GM21576 (cell line): Measurements from ENCODE around the gene NCKAP5.

Source experiments
- ATAC-seq: cut with Tn5 transposase; IDR thresholded peaks from one replicate; pipeline ENCODE4 v1.9.1; 2021; ENCODE audit warnings: mild to moderate bottlenecking, moderate library complexity; ENCODE audit not compliant: unreplicated experiment

Gene NCKAP5

DNA sequence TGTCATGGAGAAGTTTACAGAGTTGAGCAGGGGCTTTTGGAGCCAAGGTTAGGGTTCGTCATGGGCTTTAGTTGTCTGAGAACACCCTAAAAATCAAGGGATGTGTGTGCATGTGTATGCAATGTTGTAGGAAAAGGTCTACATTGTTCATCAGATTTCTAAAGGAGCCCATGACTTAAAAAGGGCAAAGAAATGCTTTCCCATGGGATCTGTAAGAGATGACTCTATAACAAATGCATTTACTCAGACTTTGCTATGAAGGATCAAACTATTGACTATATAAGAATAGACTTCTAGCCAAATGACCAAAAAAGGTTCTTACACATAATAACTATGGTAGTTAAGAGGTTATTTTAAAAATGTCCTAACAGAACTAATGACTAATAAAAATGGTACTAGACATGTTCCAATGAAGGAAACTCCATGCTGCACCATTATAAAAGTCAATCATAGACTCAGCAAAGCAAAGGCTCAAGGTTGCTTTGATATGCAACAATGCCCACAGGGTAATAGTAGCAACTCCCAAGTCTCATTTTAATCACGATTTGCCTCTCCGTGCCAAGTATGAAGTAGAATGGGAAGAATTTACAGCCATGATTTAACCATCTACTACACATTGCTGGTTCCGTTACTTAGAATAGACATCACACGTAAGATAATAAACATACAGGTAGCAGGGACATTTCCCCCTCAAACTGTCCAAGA lies 158.5 kb downstream of the NCKAP5 start:
- ATAC-seq: no peak

- ATAC-seq: no peak
Measured at GRCh38 chr2:133408671-133409070, 159.6 kb downstream of the NCKAP5 start.

DNA sequence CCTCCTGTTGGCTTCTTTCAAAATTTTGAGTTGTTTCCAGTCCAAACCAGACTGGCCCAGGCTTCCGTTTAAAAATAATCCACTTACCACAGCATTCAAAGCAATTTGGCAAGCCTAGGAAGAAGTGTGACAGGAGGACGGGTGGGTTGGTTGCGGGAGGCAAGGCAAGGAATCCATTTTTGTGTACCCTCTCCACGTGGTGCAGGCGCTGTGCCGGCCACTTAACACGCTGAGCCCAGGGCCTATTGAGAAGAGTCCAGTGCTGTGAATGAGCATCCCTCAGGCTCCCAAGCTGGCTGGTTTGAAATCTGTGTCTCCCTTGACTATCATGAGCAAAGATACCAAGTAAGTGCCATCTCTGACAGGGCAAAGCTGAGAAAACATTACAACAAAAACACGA lies 160.9 kb downstream of the NCKAP5 start:
- ATAC-seq: no peak

DNA sequence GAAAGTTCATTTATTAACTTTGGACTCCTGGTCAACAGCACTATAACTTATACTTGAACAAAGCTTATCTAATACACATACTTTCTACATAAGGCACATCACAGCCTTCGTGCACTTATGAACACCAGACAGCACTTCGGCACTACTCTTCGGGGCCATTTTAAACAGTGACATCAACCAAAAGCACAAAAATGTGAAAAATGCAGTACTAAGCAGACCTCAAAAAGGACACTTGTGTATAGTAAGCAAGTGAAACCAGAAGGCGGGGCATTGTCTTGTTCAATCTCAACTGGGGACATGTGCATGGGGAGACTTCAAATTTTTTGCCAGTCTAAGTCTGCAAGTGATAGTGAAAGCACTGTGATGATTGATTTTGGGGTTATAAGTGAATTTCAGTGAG lies 163.0 kb downstream of the NCKAP5 start:
- no peak for ATAC-seq

DNA sequence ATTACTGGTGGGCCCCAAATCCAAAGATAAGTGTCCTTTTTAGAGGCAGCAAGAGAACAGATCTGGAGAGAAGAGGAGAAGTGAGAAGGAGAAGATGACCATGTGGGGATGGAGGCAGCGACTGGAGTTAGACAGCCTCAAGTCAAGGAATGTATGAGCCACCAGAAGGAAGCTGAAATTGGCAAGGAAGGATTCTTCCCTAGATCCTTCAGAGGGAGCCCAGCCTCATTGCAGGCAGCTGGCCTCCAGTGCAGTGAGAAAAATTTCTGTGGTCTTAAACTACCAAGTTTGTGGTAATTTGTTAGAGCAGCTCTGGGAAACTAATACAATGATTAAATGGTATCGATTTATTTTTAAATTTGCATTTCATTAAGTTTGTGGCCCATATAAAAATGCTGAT lies 167.9 kb downstream of the NCKAP5 start:
- no peak for ATAC-seq

DNA sequence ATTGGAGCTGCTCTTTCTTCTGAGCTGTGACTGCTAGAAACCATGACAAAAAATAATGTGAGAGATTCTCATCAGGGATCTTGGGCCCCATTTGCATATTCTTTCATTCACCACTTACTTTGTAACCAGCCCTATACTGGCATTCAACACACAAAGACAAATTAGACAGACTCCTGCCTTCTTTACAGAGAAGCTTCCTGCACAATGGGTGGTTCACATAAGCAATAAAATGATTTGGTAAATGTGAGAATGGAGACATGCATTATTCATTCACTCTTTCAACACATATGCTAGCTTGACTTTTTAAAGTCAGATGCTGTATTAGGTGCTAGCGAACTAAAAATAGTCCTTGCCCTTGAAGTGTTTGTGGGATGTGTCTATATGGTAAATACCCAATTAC lies 174.4 kb downstream of the NCKAP5 start:
- ATAC-seq: no peak

DNA sequence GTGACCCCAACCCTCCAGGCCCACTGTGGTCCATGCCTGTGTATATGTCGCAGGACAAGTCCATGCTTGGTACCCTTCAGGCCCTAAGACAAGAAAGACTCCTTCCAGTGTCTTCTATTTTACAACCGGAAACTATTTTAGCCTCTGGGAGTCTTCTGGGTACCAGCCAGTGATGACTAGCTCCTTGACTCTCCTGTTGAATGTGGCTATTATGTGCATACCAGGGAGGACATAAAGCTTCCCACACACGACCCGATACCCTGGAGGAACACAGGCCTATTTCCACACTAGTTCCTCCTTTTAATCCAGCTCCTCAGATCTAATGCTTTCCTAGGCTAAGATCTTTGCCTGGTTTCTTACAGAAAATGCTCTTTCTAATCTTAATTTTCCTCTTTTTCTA lies 178.1 kb downstream of the NCKAP5 start:
- ATAC-seq: no peak

- no peak for ATAC-seq
Measured at GRCh38 chr2:133389569-133389968, 178.7 kb downstream of the NCKAP5 start.

- ATAC-seq: no peak
Measured at GRCh38 chr2:133382566-133382965, 185.7 kb downstream of the NCKAP5 start.

GRCh38 chr2:133380991-133381390 lies 187.3 kb downstream of the NCKAP5 start:
- ATAC-seq: no peak

GRCh38 chr2:133378928-133379549 lies 189.2 kb downstream of the NCKAP5 start:
- ATAC-seq: no peak

DNA sequence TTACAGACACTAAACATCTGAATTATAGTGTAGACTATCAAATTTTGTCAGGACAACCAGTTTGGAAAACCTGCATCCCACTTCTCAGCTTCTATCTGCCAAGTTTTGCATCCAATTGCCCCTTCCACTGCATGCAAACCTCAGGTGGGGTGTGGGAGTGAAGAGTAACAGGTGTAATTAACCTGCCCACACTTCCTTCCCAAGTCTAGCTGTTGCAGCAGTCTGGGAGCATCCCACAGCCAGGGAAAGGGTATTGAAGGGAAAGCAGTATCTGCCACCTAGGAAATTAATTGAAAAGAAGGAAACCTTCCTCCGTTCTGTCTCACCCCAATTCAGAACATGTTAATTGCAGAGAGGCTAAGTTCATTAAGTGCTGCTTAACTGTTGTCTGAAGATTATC lies 189.9 kb downstream of the NCKAP5 start:
- no peak for ATAC-seq

DNA sequence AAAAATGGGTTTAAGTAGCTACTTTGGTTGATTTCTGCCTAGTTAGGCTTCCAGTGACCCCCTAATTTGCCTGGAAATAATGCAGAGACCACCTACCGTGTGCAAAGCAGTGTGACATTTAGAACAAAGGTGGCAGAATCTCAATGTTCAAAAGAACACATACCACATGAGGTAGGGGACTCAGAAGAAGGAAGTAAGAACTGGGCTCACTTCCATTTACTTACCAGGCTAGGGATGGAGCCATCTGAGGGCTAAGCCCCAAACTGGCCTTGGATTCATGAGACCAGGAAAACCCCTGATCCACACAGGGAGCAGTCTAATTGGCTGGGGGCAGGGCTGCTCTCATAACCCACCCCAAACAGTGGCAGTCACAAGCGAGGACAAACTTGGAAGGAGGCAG lies 190.7 kb downstream of the NCKAP5 start:
- ATAC-seq: no peak

DNA sequence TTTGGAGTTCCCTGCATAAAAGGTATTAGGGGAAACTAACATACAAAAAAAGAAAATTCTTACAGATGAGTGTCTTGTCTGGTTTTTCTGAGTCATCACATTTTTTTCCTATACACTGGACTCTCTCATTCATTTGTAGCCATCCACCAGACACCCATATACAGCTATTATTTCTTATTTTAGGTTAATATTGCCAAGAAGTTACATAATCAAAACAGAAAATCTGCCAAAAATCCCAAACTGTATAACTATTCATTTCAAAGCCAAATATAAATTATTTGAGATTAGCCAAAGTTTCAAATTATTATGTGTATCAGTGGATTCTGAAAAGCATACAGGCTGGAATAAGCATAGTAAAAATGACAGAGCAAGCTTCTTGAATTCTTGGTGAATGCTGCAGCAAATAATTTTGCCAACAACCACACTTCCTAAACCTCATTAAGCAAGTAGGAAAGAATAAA lies 191.2 kb downstream of the NCKAP5 start:
- ATAC-seq: no peak

GRCh38 chr2:133374781-133375180 lies 193.5 kb downstream of the NCKAP5 start:
- ATAC-seq: no peak

GRCh38 chr2:133371286-133371685 lies 197.0 kb downstream of the NCKAP5 start:
- no peak for ATAC-seq

DNA sequence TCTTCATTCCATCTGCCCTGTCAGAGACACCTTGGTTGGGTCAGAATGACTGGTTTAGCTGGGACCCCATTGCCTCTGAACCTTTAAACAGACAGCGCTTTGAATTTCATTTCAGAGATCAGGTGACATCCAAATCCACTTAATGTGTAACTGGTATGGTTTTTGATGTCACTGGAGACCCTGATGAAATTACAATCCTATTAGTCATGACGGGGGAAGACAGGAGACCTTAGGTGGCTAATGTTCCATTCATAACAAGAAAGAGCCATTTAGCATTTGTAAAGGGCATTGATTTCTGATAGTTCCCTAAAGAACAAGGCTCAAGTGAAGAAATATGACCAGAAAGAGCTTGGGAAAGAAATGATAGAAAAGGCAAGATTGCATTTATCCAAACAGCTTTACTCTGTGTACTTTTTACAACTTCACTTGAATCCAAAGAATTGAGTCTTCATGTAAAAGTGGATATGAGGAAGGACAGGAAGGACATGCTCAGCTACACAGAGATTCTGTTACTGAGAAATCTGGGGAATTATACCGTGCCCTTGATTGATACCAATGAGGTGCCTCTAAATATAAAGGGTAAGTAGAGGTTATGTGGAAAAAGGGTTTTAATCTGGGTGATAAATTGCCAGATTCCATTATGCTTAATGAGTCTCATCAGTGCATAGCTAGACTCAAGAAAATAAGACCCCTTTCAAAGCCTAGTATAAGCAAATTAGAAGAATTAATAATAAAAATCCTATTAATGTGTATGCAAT lies 198.2 kb downstream of the NCKAP5 start:
- no peak for ATAC-seq

DNA sequence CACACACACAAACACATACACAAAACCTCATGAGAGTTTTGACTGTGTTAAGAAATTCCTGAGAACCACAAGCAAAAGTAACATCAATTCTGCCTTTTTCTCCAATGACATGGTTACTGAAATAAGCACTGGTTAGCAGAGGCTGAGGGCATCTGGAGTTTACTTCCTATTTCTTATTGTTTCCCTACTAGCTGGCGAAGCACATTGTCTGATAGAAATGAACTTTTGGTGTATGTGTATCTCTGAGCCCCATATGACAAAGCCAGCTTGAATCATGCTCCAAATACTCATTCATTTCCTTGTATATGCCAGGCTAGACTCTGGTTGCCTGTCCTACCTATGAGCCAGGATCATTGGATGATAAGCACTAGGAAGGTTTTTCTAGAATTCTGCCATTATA lies 203.1 kb downstream of the NCKAP5 start:
- no peak for ATAC-seq

GRCh38 chr2:133364636-133365035 lies 203.6 kb downstream of the NCKAP5 start:
- ATAC-seq: no peak

DNA sequence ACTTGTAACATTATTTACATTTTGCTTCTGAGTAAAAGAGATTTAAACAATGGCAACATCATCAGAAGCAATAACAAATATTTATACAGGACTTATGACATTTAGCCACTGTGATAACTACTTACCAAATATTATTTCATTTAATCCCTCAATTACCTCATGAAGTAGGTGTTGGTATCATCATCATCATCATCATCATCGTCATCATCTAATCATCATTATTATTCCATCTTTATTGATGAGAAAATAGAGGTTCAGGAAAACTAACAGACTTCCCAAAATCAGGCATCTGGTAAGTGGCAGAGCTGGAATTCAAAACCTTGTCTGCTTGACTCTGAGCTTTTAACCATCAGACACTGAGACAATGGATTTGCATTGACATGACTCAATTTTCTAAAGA lies 204.4 kb downstream of the NCKAP5 start:
- ATAC-seq: no peak

DNA sequence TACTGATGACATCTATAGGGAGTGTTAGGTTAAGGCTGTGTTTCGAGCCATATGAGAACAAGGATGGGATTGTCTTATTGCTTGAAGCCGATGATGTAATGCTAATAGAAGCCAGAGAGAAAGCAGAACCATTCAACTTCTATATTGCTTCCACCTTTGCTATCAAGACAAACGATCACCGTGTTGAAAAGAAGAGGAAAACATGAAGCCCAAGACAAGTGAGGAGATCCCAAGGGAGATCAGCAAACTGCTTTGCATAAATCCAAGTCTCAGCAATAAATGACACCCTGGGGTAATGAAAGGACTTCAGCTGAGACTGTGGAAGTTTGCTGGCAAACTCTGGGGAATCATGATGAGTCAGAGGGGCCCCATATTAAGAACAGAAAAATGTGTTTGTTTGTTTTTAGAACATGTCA lies 206.2 kb downstream of the NCKAP5 start:
- no peak for ATAC-seq

DNA sequence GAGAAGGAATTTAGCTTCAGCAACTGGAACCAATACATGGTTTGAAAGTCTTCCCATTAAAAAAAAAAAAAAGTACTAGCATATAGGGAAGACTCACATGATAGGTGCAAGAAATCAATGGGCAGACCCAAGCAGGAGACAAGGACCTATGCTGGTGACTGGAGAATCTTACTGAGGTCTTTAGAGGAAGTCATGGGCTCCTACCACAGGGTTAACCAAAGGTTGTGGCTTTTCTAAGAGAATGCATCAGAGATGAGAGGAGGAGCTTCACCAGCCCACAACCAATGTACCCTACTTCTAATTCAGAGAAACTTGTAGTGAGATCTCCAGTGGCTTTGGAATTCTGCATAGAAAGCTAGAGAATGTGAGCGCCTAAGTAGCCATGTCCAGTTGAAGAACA lies 207.4 kb downstream of the NCKAP5 start:
- no peak for ATAC-seq
